Measurements from ENCODE around the gene XRCC3.

DNA sequence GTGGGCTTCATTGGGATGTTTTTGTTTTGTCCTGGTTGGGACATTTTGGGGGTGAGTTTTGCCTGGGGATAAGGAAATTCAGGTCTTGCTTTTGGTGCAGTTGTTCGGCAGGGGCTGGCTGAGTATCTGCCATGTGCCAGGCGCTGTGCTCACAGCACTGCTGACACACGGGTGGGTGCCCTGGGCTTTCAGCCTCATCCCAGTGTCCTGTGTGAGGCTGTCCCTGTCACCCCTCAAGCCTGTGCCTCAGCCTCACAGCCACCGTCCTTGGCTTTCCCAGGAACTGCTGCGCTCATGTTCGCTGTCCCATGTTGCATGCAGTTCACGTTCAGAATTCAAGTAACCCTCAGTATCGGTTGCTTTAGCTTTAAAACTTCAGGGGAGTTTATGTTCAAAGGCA is 24.9 kb downstream of the XRCC3 start:
- TF ChIP-seq, protein P1, sequence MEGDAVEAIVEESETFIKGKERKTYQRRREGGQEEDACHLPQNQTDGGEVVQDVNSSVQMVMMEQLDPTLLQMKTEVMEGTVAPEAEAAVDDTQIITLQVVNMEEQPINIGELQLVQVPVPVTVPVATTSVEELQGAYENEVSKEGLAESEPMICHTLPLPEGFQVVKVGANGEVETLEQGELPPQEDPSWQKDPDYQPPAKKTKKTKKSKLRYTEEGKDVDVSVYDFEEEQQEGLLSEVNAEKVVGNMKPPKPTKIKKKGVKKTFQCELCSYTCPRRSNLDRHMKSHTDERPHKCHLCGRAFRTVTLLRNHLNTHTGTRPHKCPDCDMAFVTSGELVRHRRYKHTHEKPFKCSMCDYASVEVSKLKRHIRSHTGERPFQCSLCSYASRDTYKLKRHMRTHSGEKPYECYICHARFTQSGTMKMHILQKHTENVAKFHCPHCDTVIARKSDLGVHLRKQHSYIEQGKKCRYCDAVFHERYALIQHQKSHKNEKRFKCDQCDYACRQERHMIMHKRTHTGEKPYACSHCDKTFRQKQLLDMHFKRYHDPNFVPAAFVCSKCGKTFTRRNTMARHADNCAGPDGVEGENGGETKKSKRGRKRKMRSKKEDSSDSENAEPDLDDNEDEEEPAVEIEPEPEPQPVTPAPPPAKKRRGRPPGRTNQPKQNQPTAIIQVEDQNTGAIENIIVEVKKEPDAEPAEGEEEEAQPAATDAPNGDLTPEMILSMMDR (IDR thresholded peaks at IDR 0.05), result no peak
- no peak for TF ChIP-seq POLR2AphosphoS5 (IDR thresholded peaks at IDR 0.05)
